Transverse colon (tissue), 4 donors: ENCODE data around the gene SUDS3. TPM values are rescaled to one million over a fixed set of nuclear protein-coding genes. Genes with fewer than 3 reads are reported as not detected.

ENCODE experiments used
- DNase-seq: peaks from one replicate; pipeline ENCODE4 v3.0.0-alpha.2; 2019
- H3K27ac ChIP-seq, 4 donors: fragments of 200-600 bp; sonication (generic); 2 replicates each; pipeline ENCODE4 v1.5.1; 2016 to 2018; ENCODE audit warnings: inconsistent platforms in 4 of 4
- H3K27me3 ChIP-seq: fragments of 200-600 bp; sonication (generic); 2 replicates; pipeline ENCODE4 v1.5.1; 2017; ENCODE audit warnings: inconsistent platforms
- H3K36me3 ChIP-seq, 4 donors: fragments of 200-600 bp; sonication (generic); 2 replicates each; pipeline ENCODE4 v1.5.1; 2017 to 2019; ENCODE audit warnings: inconsistent platforms in 4 of 4
- H3K4me1 ChIP-seq, 4 donors: fragments of 200-600 bp; sonication (generic); 2 replicates each; pipeline ENCODE4 v1.5.1; 2017 to 2020; ENCODE audit warnings: inconsistent platforms in 4 of 4
- H3K4me3 ChIP-seq, 4 donors: fragments of 200-600 bp; sonication (generic); 1 replicate in 1 of 4; 2 replicates in 3 of 4; pipeline versions ENCODE4 v1.5.1 to v1.6.1; 2017 to 2019; ENCODE audit warnings: inconsistent platforms in 4 of 4
- H3K9me3 ChIP-seq, 2 donors: fragments of 200-600 bp; sonication (generic); 2 replicates each; pipeline ENCODE4 v1.5.1; 2017 to 2019; ENCODE audit warnings: inconsistent platforms in 2 of 2
- EP300 ChIP-seq: sonication (generic); formaldehyde crosslinking; IDR thresholded peaks from one replicate; pipeline ENCODE4 v1.6.1; 2017; ENCODE audit warnings: antibody characterized with exemption, low read depth
- POLR2A ChIP-seq: fragments of 450-650 bp; IDR thresholded peaks from one replicate; pipeline ENCODE4 v1.6.1; 2016; ENCODE audit warnings: antibody characterized with exemption, mild to moderate bottlenecking, moderate library complexity
- POLR2AphosphoS5 ChIP-seq, 3 donors: sonication (generic); formaldehyde crosslinking; IDR thresholded peaks; one replicate each; pipeline ENCODE4 v1.6.1; 2016; ENCODE audit warnings: antibody characterized with exemption in 3 of 3
- WGBS, 2 donors: methylation state at CpG; one replicate each; pipeline ENCODE4 v1.1.5; 2018; ENCODE audit warnings: low coverage in 1 of 2; 5-methylcytosine and 5-hydroxymethylcytosine counted together
- in situ Hi-C, 4 donors: fragments of 200-750 bp; cut with MboI; loops; one replicate each; pipeline versions ENCODE4 v1.15.0 to v1.15.1; 2017; ENCODE audit warnings: low sequenced_read_pairs in 3 of 4, low pct_ligation_motif_present in 1 of 4, low pct_unique_long_range_greater_than_20kb in 1 of 4
- intact Hi-C: fragments of 100-400 bp; cut with DNase I; formaldehyde crosslinking; loops from one replicate; pipeline ENCODE4 v1.15.1; 2023; ENCODE audit warnings: low total_unique reads
- total RNA-seq, 4 donors: library from RNA; depleted of rRNA; stranded (reverse); fragments of >200 nt; gene quantifications; one replicate each; pipeline ENCODE4 v1.1.0, GENCODE V29; 2016
- TF ChIP-seq, protein P1 (sequence below), 5 experiments: fragments of 200-600 bp in 3 of 5; fragments of 450-650 bp in 2 of 5; sonication (generic) in 3 of 5; IDR thresholded peaks; 1 replicate in 2 of 5; 2 replicates in 3 of 5; pipeline ENCODE4 v1.5.1; 2016 to 2017; ENCODE audit warnings: antibody characterized with exemption in 5 of 5, inconsistent platforms in 3 of 5, mild to moderate bottlenecking in 2 of 5, moderate library complexity in 1 of 5

Gene SUDS3
- total RNA-seq, 4 donors from 2014 or later: 27.5 to 63.4 (median 45.7) TPM

GRCh38 chr12:118465706-118466105 is 89.4 kb downstream of the SUDS3 start:
- intact Hi-C loops (no loop called here), in situ Hi-C loops (no loop called here)
- no peak overlapping the region for H3K27ac ChIP-seq
- H3K4me3 ChIP-seq: no peak overlapping the region
- TF ChIP-seq, protein P1, sequence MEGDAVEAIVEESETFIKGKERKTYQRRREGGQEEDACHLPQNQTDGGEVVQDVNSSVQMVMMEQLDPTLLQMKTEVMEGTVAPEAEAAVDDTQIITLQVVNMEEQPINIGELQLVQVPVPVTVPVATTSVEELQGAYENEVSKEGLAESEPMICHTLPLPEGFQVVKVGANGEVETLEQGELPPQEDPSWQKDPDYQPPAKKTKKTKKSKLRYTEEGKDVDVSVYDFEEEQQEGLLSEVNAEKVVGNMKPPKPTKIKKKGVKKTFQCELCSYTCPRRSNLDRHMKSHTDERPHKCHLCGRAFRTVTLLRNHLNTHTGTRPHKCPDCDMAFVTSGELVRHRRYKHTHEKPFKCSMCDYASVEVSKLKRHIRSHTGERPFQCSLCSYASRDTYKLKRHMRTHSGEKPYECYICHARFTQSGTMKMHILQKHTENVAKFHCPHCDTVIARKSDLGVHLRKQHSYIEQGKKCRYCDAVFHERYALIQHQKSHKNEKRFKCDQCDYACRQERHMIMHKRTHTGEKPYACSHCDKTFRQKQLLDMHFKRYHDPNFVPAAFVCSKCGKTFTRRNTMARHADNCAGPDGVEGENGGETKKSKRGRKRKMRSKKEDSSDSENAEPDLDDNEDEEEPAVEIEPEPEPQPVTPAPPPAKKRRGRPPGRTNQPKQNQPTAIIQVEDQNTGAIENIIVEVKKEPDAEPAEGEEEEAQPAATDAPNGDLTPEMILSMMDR (IDR thresholded peaks at IDR 0.05): no peak
- TF ChIP-seq POLR2A (no peak), EP300 (no peak), POLR2AphosphoS5 (IDR thresholded peaks at IDR 0.05) (no peak)
- WGBS, 2 donors: 71 to 88% methylated on average over 1 of the region's 1 CpG
- H3K4me1 ChIP-seq: no peaks in the 10 kb centered on the region
- no peaks in the 10 kb centered on the region for H3K36me3 ChIP-seq
- H3K27me3 ChIP-seq: no peaks in the 10 kb centered on the region
- DNase-seq: no peak
- no peaks in the 10 kb centered on the region for H3K9me3 ChIP-seq

Other genes with a start within 250 kb of the SUDS3 start
- gene PEBP1, start 240.4 kb upstream of the SUDS3 start, total RNA-seq: 100 to 1,000 TPM; 124 to 438 (median 279) TPM
- gene TAOK3, start 3.6 kb upstream of the SUDS3 start, total RNA-seq: 10 to 100 TPM; 40.4 to 93.2 (median 79.2) TPM